AG09309 (cell line): ENCODE measurements around the gene SPANXN3.
"Not testable (repeated sequence)": the region's sequence is repeated elsewhere in the genome, so short reads cannot be mapped to it uniquely, and the experiment has no call there.

Experiments used
- DNase-seq: peaks from one replicate; pipeline ENCODE4 v3.0.0-alpha.2; 2010; ENCODE audit warnings: low read depth
- H3K4me3 ChIP-seq: 2 replicates; pipeline ENCODE4 v1.5.1; 2011; ENCODE audit warnings: mild to moderate bottlenecking, low read depth, low read length, moderate library complexity; ENCODE audit not compliant: control insufficient read depth
- CTCF ChIP-seq: IDR thresholded peaks from 2 replicates; pipeline ENCODE4 v1.5.1; 2011; ENCODE audit warnings: mild to moderate bottlenecking, low read depth, low read length, inconsistent platforms; ENCODE audit not compliant: insufficient read depth, control insufficient read depth; ENCODE audit errors: missing control alignments

The SPANXN3 gene

GRCh38 chrX:143517375-143517774, at the start of gene SPANXN3:
Gene SPANXN3, minus strand, starts transcription at chrX:143517475. Its CDS starts 84 bp downstream, at chrX:143517391.
- H3K4me3 ChIP-seq, DNase-seq: not testable (repeated sequence)

GRCh38 chrX:143536176-143536575, 18.9 kb upstream of the SPANXN3 start:
- no peak overlapping the region for H3K4me3 ChIP-seq
- no peak for TF ChIP-seq CTCF
- DNase-seq = no peak

- not testable (repeated sequence) for DNase-seq, H3K4me3 ChIP-seq
Observed at GRCh38 chrX:143502196-143502595, 15.1 kb downstream of the SPANXN3 start.

- no peak for DNase-seq
- no peak overlapping the region for H3K4me3 ChIP-seq
- TF ChIP-seq CTCF = no peak
Observed at GRCh38 chrX:143500751-143501150, 16.5 kb downstream of the SPANXN3 start.

- no peak for TF ChIP-seq CTCF
- H3K4me3 ChIP-seq = no peak overlapping the region
- no peak for DNase-seq
Observed at GRCh38 chrX:143486105-143486504, 31.2 kb downstream of the SPANXN3 start.

- DNase-seq = no peak
- TF ChIP-seq CTCF = no peak
- no peak overlapping the region for H3K4me3 ChIP-seq
Observed at GRCh38 chrX:143476751-143477150, 40.5 kb downstream of the SPANXN3 start.

- no peak overlapping the region for H3K4me3 ChIP-seq
- no peak for TF ChIP-seq CTCF
- DNase-seq = no peak
Observed at GRCh38 chrX:143472347-143472938, 44.8 kb downstream of the SPANXN3 start.

GRCh38 chrX:143466130-143466529, 51.1 kb downstream of the SPANXN3 start:
- no peak for DNase-seq
- H3K4me3 ChIP-seq = no peak overlapping the region
- no peak for TF ChIP-seq CTCF
